Calu3 (cell line): ENCODE data around the gene CHAD. TPM values are rescaled to one million over a fixed set of nuclear protein-coding genes. Genes with fewer than 3 reads are reported as not detected.
"Not testable (repeated sequence)": the region's sequence is repeated elsewhere in the genome, so short reads cannot be mapped to it uniquely, and the experiment has no call there.

Experiments used
- BruUV-seq: library from RNA; stranded (reverse); fragments of 400-500 nt; replicated peaks from 2 replicates; lab custom pipeline; 2021; lab: Mats Ljungman, UMichigan
- CTCF ChIA-PET: fragments of 300-600 bp; sonication (Branson Sonifier 250); formaldehyde crosslinking; loops from one replicate; lab custom pipeline; 2022; ENCODE audit warnings: antibody characterized with exemption; lab: Charles Lee
- DNase-seq: peaks from one replicate; pipeline ENCODE4 v3.0.0; 2022
- H3K27ac Mint-ChIP-seq: one replicate; pipeline ENCODE4 v1.8.0; 2022; ENCODE audit warnings: mixed read lengths; ENCODE audit not compliant: unreplicated experiment
- H3K27me3 Mint-ChIP-seq: one replicate; pipeline ENCODE4 v1.8.0; 2022; ENCODE audit warnings: mixed read lengths; ENCODE audit not compliant: unreplicated experiment
- H3K36me3 Mint-ChIP-seq: one replicate; pipeline ENCODE4 v1.8.0; 2022; ENCODE audit warnings: mild to moderate bottlenecking, moderate library complexity, mixed read lengths; ENCODE audit not compliant: insufficient read depth, unreplicated experiment
- H3K4me1 Mint-ChIP-seq: one replicate; pipeline ENCODE4 v1.8.0; 2022; ENCODE audit warnings: mild to moderate bottlenecking, low read depth, mixed read lengths; ENCODE audit not compliant: unreplicated experiment
- H3K4me3 Mint-ChIP-seq: one replicate; pipeline ENCODE4 v1.8.0; 2022; ENCODE audit warnings: mild to moderate bottlenecking, low read depth, moderate library complexity, mixed read lengths; ENCODE audit not compliant: unreplicated experiment
- H3K9me3 Mint-ChIP-seq: one replicate; pipeline ENCODE4 v1.8.0; 2022; ENCODE audit warnings: low read depth, mixed read lengths; ENCODE audit not compliant: unreplicated experiment
- CTCF ChIP-seq: fragments of 200-600 bp; IDR thresholded peaks from one replicate; pipeline ENCODE4 v1.8.0; 2022; ENCODE audit warnings: antibody characterized with exemption; ENCODE audit not compliant: unreplicated experiment
- intact Hi-C: fragments of 100-400 bp; cut with micrococcal nuclease; formaldehyde crosslinking; loops from one replicate; pipeline ENCODE4 v1.10.0; 2022; ENCODE audit not compliant: unreplicated experiment
- total RNA-seq: library from RNA; stranded (reverse); gene quantifications from 2 replicates; pipeline ENCODE4 v1.2.3, GENCODE V29; 2022

Gene CHAD
- total RNA-seq, 1 experiment from 2014 or later: not detected

- Mint-ChIP-seq H3K27me3 (no peaks in the 10 kb centered on the region), H3K4me3 (no peak overlapping the region), H3K36me3 (peaks cover 66% of the 10 kb centered on the region), H3K4me1 (peaks cover 23% of the 10 kb centered on the region), H3K27ac (no peak overlapping the region), H3K9me3 (no peaks in the 10 kb centered on the region)
- CTCF ChIA-PET: interaction anchor here (0.8 kb wide), 1 partner anchor 323 kb away, joined by 3 read pairs; no protein-coding TSS in a partner anchor
- BruUV-seq: no TSS peak
- no peak for TF ChIP-seq CTCF
- DNase-seq: no peak
- intact Hi-C loops: loop anchor here (5.0 kb wide), 2 partner anchors 33 to 53 kb away; no protein-coding TSS in a partner anchor
Measured at GRCh38 chr17:50475362-50475761, 6.7 kb upstream of the CHAD start.

GRCh38 chr17:50474523-50474922 lies 5.8 kb upstream of the CHAD start:
- no peak for DNase-seq
- no peaks in the 10 kb centered on the region for H3K27me3 Mint-ChIP-seq
- TSS peak; percentile 71 for BruUV-seq
- peaks cover 15% of the 10 kb centered on the region for H3K4me1 Mint-ChIP-seq
- no peak overlapping the region for H3K27ac Mint-ChIP-seq
- H3K4me3 Mint-ChIP-seq: no peak overlapping the region
- H3K9me3 Mint-ChIP-seq: no peaks in the 10 kb centered on the region
- CTCF ChIA-PET: interaction anchor here (1.1 to 1.7 kb wide), 2 partner anchors 26 to 48 kb away, joined by 4 read pairs; no protein-coding TSS in a partner anchor
- TF ChIP-seq CTCF: no peak
- intact Hi-C loops: no loop called here
- H3K36me3 Mint-ChIP-seq: peaks cover 63% of the 10 kb centered on the region

- Mint-ChIP-seq H3K27ac (no peak overlapping the region), H3K4me1 (peaks cover 11% of the 10 kb centered on the region), H3K9me3 (no peaks in the 10 kb centered on the region), H3K36me3 (peaks cover 57% of the 10 kb centered on the region), H3K27me3 (no peaks in the 10 kb centered on the region), H3K4me3 (no peak overlapping the region)
- CTCF ChIA-PET: interaction anchor here (0.8 to 1.7 kb wide), 4 partner anchors 22 to 107 kb away, joined by 3 to 4 read pairs (median 4); no protein-coding TSS in a partner anchor
- TF ChIP-seq CTCF: no peak
- BruUV-seq: no TSS peak
- intact Hi-C loops: no loop called here
- no peak for DNase-seq
Measured at GRCh38 chr17:50473901-50474300, 5.2 kb upstream of the CHAD start.

GRCh38 chr17:50472761-50473161 lies 4.1 kb upstream of the CHAD start:
- H3K4me3 Mint-ChIP-seq, H3K27me3 Mint-ChIP-seq, DNase-seq, H3K4me1 Mint-ChIP-seq, H3K27ac Mint-ChIP-seq, H3K9me3 Mint-ChIP-seq, BruUV-seq, intact Hi-C loops: not testable (repeated sequence)
- peaks cover 51% of the 10 kb centered on the region for H3K36me3 Mint-ChIP-seq
- CTCF ChIA-PET: interaction anchor here (1.0 to 1.8 kb wide), 4 partner anchors 15 to 46 kb away, joined by 3 to 4 read pairs (median 4); no protein-coding TSS in a partner anchor

- DNase-seq: no peak
- Mint-ChIP-seq H3K36me3 (peaks cover 50% of the 10 kb centered on the region), H3K4me1 (no peaks in the 10 kb centered on the region), H3K4me3 (no peak overlapping the region), H3K27me3 (no peaks in the 10 kb centered on the region), H3K9me3 (no peaks in the 10 kb centered on the region), H3K27ac (no peak overlapping the region)
- TF ChIP-seq CTCF: no peak
- no TSS peak for BruUV-seq
- intact Hi-C loops: no loop called here
- CTCF ChIA-PET: interaction anchor here (1.0 to 1.8 kb wide), 3 partner anchors 14 to 32 kb away, joined by 3 to 4 read pairs (median 4); no protein-coding TSS in a partner anchor
Measured at GRCh38 chr17:50472286-50472685, 3.6 kb upstream of the CHAD start.
